C4-2B (cell line): ENCODE measurements around the gene DIO3.
"Not testable (repeated sequence)": the region's sequence is repeated elsewhere in the genome, so short reads cannot be mapped to it uniquely, and the experiment has no call there.

Experiments
- H3K27ac ChIP-seq: fragments of 450-650 bp; 2 replicates; pipeline ENCODE4 v1.5.1; 2017
- ZFX ChIP-seq: fragments of 450-650 bp; IDR thresholded peaks from 2 replicates; pipeline ENCODE4 v1.6.1; 2017
- TF ChIP-seq, protein P1 (sequence below): fragments of 450-650 bp; conservative IDR thresholded peaks from 2 replicates; pipeline ENCODE4 v1.5.1; 2017; ENCODE audit warnings: mild to moderate bottlenecking

The DIO3 gene

DNA sequence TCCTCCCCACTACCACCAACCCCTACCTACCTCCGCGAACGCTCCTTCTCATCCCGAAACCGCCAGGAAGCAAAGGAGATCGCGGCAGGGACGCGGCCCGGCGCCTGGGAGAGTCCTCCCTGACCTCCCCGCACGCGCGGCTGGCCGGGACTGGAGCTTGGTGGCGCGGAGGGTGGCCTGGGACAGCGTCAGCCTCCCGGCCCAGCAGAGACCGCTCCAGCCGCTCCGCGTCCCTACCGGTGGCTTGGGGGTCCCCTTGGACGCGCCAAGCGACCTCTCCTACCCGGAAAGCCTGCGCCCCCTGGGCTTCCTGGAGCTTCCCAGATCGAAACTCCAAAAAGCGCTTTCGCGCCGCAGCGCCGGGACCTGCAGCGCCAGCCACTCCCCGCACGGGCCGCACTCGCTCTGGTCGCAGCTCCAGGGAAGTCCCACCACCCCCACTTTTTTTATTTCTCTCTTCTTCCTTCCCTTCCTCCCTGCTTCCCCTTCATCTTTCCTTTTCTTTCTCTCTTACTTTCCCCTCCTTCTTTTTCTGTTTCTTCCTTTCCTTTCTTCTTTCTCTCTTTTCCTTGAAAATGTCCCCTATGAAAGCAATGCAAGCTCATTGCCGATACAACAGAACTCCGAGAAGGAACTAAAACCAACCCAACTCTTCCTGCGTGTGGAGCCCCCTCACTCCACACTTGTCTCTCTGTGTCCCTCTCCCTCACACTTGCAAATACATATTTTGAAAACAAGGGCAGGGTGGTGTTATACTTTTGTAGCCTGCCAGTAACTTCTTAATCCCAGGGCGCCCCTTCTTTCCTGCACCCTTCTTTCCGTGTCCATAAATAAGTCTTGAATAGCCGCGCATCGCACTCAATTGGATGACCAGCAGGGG is 3.8 kb downstream of the DIO3 start:
- TF ChIP-seq, protein P1, sequence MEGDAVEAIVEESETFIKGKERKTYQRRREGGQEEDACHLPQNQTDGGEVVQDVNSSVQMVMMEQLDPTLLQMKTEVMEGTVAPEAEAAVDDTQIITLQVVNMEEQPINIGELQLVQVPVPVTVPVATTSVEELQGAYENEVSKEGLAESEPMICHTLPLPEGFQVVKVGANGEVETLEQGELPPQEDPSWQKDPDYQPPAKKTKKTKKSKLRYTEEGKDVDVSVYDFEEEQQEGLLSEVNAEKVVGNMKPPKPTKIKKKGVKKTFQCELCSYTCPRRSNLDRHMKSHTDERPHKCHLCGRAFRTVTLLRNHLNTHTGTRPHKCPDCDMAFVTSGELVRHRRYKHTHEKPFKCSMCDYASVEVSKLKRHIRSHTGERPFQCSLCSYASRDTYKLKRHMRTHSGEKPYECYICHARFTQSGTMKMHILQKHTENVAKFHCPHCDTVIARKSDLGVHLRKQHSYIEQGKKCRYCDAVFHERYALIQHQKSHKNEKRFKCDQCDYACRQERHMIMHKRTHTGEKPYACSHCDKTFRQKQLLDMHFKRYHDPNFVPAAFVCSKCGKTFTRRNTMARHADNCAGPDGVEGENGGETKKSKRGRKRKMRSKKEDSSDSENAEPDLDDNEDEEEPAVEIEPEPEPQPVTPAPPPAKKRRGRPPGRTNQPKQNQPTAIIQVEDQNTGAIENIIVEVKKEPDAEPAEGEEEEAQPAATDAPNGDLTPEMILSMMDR, result no peak
- no peak for TF ChIP-seq ZFX

DNA sequence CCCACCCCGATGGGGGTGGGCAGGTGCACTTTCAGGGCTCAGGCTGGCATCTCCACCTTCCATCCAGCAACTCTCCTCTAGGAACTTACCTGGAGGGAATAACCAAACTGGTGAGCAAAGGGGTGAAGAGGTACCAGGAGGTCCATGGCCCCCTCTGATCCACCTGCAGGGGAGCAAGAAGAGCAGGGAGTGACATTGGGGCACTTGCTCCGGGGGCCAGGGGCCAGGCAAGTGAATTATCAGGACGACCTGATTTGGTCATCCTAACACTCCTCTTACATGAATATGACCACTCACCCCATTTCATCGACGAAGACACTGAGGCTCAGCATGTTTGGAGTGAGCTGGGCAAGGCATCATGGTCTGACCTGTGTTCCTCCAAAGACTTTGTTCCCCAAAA is 6.0 kb downstream of the DIO3 start:
- H3K27ac ChIP-seq, result no peak overlapping the region
- TF ChIP-seq, protein P1, result no peak
- no peak for TF ChIP-seq ZFX

More for the DNA sequence above, 3.8 kb downstream of the DIO3 start:
- H3K27ac ChIP-seq, result no peak overlapping the region

DNA sequence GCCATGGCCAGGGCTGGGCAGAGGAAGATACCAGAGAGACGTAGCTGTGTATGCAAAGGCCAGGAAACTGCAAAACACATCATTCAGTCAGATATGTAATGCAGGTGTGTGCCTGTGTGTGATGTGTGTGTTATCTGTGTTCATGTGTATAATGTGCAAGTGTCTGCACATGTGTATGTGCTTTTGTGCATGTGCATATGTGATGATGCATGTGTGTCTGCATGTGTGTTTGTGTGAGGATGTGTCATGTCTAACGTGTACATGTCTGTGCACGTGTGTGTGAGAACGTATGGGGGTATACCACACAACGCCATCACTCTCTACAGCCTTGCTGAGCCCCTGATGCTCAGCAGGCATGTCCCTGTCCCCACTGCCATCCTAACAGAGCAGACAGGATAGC is 9.7 kb downstream of the DIO3 start:
- no peak overlapping the region for H3K27ac ChIP-seq
- TF ChIP-seq ZFX, result no peak
- TF ChIP-seq, protein P1, result no peak

DNA sequence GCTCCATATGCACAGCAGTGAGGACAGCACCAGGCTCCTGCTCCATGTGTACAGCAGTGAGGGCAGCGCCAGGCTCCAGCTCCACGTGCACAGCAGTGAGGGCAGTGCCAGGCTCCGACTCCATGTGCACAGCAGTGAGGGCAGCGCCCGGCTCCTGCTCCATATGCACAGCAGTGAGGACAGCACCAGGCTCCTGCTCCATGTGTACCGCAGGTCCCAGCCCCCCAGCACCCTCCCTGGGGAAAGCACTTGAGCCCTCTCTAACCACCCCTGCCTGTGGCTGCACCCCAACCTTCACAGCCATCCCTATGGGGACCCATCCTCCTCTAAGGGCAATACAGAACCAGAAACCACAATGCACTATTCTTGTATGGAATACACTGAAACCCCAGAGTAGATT is 11.2 kb downstream of the DIO3 start:
- H3K27ac ChIP-seq, result not testable (repeated sequence)

DNA sequence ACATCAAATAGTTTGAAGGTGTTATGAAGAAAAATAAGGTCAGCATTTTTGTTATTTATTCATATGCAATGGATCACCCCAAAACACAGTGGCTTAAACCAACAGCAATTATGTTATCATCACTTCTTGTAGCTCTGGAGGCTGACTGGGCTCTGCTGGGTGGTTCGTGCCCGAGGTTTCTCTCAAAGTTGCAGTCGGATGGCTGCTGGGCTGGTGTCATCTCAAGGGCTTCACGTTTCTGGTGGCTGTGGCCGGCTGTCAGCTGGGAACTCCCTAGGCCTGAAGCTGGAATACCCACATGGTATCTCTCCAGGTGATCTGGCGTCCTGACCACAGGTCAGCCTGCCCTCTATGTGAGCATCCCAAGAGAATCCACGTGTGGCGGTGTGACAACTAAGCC is 12.0 kb downstream of the DIO3 start:
- TF ChIP-seq ZFX, result no peak
- H3K27ac ChIP-seq, result no peak overlapping the region

DNA sequence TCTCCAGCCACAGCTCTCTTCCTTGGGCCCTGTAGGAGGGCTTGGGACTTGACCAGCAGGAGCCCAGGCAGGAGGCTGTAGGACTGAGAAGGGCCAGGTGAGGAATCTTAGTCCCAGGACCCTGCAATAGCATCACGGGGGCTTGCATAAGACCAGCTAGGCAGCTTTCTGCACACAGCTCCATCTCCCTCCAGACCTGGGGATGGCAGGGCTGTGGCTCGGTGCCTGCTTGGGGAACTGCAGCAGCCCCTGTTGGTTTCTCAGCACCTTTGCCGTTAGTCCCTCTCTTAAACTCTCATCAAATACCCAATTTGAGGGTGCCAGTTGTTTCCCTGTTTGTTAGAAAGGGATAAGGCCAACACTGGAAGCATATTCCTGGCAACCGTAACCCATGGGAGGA is 14.3 kb downstream of the DIO3 start:
- no peak overlapping the region for H3K27ac ChIP-seq
- TF ChIP-seq, protein P1, result no peak
- TF ChIP-seq ZFX, result no peak

DNA sequence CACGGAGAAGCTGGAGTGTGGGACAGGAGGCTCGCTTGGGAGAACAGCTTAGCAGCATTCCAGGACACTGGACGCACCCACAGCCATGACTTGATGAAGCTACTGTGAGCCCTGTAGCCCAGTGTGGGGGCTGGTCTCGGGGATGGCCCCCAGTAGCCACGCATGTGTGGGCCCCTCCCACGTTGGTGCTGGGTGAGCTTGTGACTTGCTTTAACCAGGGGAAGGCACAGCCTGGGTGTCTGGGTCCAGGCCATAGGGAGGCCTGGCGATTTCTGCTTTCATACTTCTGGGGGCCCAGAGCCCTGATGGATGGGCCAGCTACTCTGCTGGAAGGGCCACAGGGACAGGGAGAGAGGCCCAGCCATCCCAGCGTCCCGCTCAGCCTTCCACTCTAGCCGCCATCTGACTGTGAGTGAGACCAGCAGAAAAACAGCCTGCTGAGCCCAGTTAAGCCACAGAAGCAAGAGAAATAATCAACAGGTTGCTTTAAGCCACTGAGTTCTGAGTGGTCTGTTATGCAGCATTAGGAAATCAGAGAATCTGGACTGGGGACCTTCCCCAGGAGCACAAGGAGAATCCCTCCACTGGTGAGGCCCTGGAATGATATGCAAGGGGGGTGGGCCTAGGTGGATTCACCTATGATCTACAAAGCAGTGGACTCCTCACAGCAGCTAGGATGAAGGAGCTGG is 16.1 kb downstream of the DIO3 start:
- no peak overlapping the region for H3K27ac ChIP-seq
- TF ChIP-seq ZFX, result no peak
- TF ChIP-seq, protein P1, result no peak

DNA sequence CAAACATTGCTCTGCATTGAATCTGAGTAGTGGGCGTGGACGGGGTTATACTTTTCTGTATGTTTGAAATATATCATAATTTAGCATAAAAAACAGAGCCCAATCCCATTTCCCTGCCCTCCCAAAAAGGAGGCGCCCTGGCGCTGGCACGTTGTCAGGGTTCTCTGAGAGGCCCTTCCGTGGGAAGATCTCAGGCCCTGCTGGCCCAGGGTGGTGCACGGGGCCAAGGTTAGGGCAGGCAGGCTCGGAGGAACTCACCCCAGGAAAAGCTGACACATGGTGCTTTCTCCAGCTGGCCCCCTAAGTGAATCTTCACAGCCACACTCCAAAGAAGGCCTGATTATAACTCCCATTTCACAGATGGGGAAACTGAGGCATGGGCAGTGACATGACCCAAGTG is 17.2 kb downstream of the DIO3 start:
- no peak for TF ChIP-seq ZFX
- TF ChIP-seq, protein P1, result no peak
- no peak overlapping the region for H3K27ac ChIP-seq
